ENCODE measurements around the gene PPM1H. TPM values are rescaled to one million over a fixed set of nuclear protein-coding genes. Genes with fewer than 3 reads are reported as not detected.

PPM1H gene
- total and polyA plus RNA-seq, 11 donors, result 1.3 to 9.6 (median 4.9) TPM

DNA sequence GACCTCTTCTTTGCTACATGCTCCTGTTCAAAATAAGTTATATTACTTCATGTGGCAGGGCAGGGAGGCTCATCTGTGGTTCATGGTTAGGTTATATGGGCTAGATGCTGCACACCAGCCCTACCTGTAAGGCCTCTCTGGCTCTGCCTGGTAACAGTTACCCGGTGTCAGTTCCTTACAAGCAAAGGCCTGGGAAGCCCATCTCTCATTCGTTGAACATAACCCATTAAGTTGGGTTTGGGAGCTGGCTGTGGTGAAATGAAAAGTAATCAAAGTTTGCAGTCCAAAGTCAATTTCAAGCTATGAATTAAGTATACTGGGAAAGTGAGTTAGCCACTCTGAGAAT lies 183.2 kb downstream of the PPM1H start:
- no peak overlapping the region for H3K27ac ChIP-seq
- H3K4me3 ChIP-seq, result no peak overlapping the region
- ATAC-seq (no peak), DNase-seq (no peak)
- H3K9me3 ChIP-seq, result no peaks in the 10 kb centered on the region
- H3K4me1 ChIP-seq, result peaks cover 0 to 2% (median 0%) of the 10 kb centered on the region in 12 donors
- H3K27me3 ChIP-seq, result no peaks in the 10 kb centered on the region
- WGBS, 4 donors, result 85 to 94% (median 89%) methylated on average over 2 of the region's 2 CpGs
- intact Hi-C loops (cut with DNase I), result no loop called here
- H3K36me3 ChIP-seq, result no peaks in the 10 kb centered on the region
- TF ChIP-seq, protein P1, sequence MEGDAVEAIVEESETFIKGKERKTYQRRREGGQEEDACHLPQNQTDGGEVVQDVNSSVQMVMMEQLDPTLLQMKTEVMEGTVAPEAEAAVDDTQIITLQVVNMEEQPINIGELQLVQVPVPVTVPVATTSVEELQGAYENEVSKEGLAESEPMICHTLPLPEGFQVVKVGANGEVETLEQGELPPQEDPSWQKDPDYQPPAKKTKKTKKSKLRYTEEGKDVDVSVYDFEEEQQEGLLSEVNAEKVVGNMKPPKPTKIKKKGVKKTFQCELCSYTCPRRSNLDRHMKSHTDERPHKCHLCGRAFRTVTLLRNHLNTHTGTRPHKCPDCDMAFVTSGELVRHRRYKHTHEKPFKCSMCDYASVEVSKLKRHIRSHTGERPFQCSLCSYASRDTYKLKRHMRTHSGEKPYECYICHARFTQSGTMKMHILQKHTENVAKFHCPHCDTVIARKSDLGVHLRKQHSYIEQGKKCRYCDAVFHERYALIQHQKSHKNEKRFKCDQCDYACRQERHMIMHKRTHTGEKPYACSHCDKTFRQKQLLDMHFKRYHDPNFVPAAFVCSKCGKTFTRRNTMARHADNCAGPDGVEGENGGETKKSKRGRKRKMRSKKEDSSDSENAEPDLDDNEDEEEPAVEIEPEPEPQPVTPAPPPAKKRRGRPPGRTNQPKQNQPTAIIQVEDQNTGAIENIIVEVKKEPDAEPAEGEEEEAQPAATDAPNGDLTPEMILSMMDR (IDR thresholded peaks at IDR 0.05), result no peak
- no peak for TF ChIP-seq POLR2A (IDR thresholded peaks at IDR 0.05)

DNA sequence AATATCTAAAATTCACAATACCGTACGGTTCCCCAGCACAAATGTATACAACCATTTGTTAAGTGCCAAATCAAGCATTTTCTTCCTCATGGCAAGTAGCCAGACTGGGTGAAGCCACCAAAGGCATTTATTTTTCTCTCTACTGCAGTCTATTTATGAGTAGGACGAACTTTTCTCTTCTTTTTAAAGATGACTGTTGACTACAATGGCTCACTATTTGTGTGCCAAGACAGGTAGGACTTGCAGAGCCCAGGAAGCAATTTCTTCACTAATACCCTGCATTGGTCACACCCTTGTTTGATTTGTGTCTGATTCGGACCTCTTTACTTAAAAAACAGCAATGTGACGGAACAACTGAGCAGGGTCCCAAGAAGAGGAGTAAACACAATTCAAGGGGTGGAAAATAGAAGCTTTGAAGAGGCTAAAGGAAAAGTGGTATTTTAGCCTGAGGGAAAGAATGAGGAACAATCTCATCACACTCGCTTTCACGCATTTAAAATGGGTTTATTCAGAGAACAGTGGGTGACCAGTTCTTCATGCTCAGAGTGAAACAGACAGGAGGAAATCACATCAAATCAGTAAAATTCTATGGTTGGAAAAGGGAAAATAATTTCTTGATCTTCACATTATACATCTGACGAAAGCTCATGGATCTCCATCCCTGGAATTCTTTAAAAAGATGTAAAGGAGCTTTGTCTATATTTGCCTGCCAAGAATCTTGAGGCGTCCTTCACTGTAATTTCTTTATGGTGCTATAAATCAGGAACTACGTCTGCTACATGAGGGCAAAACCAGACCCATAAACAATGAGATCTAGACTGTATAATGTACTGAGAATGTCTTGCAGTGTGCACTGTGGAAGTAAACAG lies 183.8 kb downstream of the PPM1H start:
- intact Hi-C loops (cut with DNase I), result no loop called here
- TF ChIP-seq POLR2A (IDR thresholded peaks at IDR 0.05), result no peak
- TF ChIP-seq, protein P1 (IDR thresholded peaks at IDR 0.05), result no peak
- Histone ChIP-seq H3K4me1 (no peaks in the 10 kb centered on the region), H3K27ac (no peak overlapping the region), H3K4me3 (no peak overlapping the region), H3K9me3 (no peaks in the 10 kb centered on the region), H3K27me3 (no peaks in the 10 kb centered on the region), H3K36me3 (no peaks in the 10 kb centered on the region)
- 93 to 95% (median 93%) methylated on average over 10 of the region's 10 CpGs for WGBS, 4 donors
- ATAC-seq (no peak), DNase-seq (no peak)

DNA sequence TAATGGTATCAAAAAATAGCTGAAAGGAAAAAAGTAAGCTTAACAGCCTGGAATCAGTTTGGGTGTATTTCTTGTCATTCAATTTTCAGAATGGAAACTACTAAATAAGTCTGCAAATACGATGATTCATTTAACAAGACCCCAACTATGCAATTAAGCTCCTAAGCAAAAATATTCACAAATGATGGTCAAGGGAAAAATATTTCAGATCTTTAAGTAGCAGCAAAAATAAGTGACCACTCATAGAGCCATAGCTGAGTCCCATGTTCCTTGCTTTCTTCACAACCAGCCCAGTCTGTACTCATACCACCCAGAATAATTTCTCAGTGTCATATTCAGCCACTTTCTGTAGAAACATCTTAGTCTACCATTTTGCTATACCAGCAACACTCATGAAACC lies 185.4 kb downstream of the PPM1H start:
- H3K4me1 ChIP-seq, result peaks cover 0 to 11% (median 0%) of the 10 kb centered on the region in 12 donors
- no peaks in the 10 kb centered on the region for H3K27me3 ChIP-seq
- DNase-seq (no peak), ATAC-seq (no peak)
- no peaks in the 10 kb centered on the region for H3K9me3 ChIP-seq
- 95 to 98% (median 96%) methylated on average over 1 of the region's 1 CpG for WGBS, 4 donors
- H3K36me3 ChIP-seq, result no peaks in the 10 kb centered on the region
- TF ChIP-seq, protein P1 (IDR thresholded peaks at IDR 0.05), result no peak
- no peak for TF ChIP-seq POLR2A (IDR thresholded peaks at IDR 0.05)
- H3K4me3 ChIP-seq, result no peak overlapping the region
- intact Hi-C loops (cut with DNase I), result no loop called here
- no peak overlapping the region for H3K27ac ChIP-seq

DNA sequence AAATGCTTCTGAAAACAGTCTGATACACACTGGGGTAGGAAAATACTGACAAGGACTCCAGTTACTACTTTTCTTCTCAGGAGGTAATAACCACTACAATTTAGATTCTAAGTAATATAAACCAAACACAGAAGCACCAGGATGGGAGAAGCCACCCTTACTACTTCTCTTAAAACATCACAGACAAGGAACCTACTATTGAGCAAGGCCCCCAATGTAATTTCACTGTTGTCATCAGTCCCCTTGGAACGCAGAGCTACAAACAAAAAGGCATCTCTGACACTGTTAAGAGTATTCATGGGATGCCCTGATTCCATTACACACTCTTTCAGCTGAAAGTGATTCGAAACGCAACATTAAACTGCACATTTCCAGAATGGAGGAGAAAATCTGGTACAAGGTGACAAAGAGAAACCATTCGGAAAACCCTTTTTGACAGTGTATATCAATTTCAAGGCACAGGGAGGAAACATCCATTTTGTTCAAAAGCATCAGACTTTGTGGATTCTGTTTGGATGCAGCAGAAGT lies 185.9 kb downstream of the PPM1H start:
- no peaks in the 10 kb centered on the region for H3K27me3 ChIP-seq
- H3K4me3 ChIP-seq, result no peak overlapping the region
- ATAC-seq (no peak), DNase-seq (no peak)
- H3K27ac ChIP-seq, result no peak overlapping the region
- H3K4me1 ChIP-seq, result peaks cover 0 to 15% (median 0%) of the 10 kb centered on the region in 12 donors
- no peaks in the 10 kb centered on the region for H3K36me3 ChIP-seq
- H3K9me3 ChIP-seq, result no peaks in the 10 kb centered on the region
- TF ChIP-seq, protein P1 (IDR thresholded peaks at IDR 0.05), result no peak
- TF ChIP-seq POLR2A (IDR thresholded peaks at IDR 0.05), result no peak
- intact Hi-C loops (cut with DNase I), result no loop called here
- WGBS, 4 donors, result 94 to 95% (median 94%) methylated on average over 4 of the region's 4 CpGs

Data from heart left ventricle (tissue), 16 donors.